Transverse colon (tissue), 4 donors: ENCODE results near the gene PSMD12. TPM values are rescaled to one million over a fixed set of nuclear protein-coding genes. Genes with fewer than 3 reads are reported as not detected.
A peak's percentile ranks its signal among the peaks of the same experiment; 100 is the strongest.

Experiments used
- DNase-seq: peaks from one replicate; pipeline ENCODE4 v3.0.0-alpha.2; 2019
- H3K27ac ChIP-seq, 4 donors: fragments of 200-600 bp; sonication (generic); 2 replicates each; pipeline ENCODE4 v1.5.1; 2016 to 2018; ENCODE audit warnings: inconsistent platforms in 4 of 4
- H3K27me3 ChIP-seq: fragments of 200-600 bp; sonication (generic); 2 replicates; pipeline ENCODE4 v1.5.1; 2017; ENCODE audit warnings: inconsistent platforms
- H3K36me3 ChIP-seq, 4 donors: fragments of 200-600 bp; sonication (generic); 2 replicates each; pipeline ENCODE4 v1.5.1; 2017 to 2019; ENCODE audit warnings: inconsistent platforms in 4 of 4
- H3K4me1 ChIP-seq, 4 donors: fragments of 200-600 bp; sonication (generic); 2 replicates each; pipeline ENCODE4 v1.5.1; 2017 to 2020; ENCODE audit warnings: inconsistent platforms in 4 of 4
- H3K4me3 ChIP-seq, 4 donors: fragments of 200-600 bp; sonication (generic); 1 replicate in 1 of 4; 2 replicates in 3 of 4; pipeline versions ENCODE4 v1.5.1 to v1.6.1; 2017 to 2019; ENCODE audit warnings: inconsistent platforms in 4 of 4
- H3K9me3 ChIP-seq, 2 donors: fragments of 200-600 bp; sonication (generic); 2 replicates each; pipeline ENCODE4 v1.5.1; 2017 to 2019; ENCODE audit warnings: inconsistent platforms in 2 of 2
- CTCF ChIP-seq, 5 experiments: fragments of 200-600 bp in 3 of 5; fragments of 450-650 bp in 2 of 5; sonication (generic) in 3 of 5; IDR thresholded peaks; 1 replicate in 2 of 5; 2 replicates in 3 of 5; pipeline ENCODE4 v1.5.1; 2016 to 2017; ENCODE audit warnings: antibody characterized with exemption in 5 of 5, inconsistent platforms in 3 of 5, mild to moderate bottlenecking in 2 of 5, moderate library complexity in 1 of 5
- EP300 ChIP-seq: sonication (generic); formaldehyde crosslinking; IDR thresholded peaks from one replicate; pipeline ENCODE4 v1.6.1; 2017; ENCODE audit warnings: antibody characterized with exemption, low read depth
- POLR2A ChIP-seq: fragments of 450-650 bp; IDR thresholded peaks from one replicate; pipeline ENCODE4 v1.6.1; 2016; ENCODE audit warnings: antibody characterized with exemption, mild to moderate bottlenecking, moderate library complexity
- POLR2AphosphoS5 ChIP-seq, 3 donors: sonication (generic); formaldehyde crosslinking; IDR thresholded peaks; one replicate each; pipeline ENCODE4 v1.6.1; 2016; ENCODE audit warnings: antibody characterized with exemption in 3 of 3
- WGBS, 2 donors: methylation state at CpG; one replicate each; pipeline ENCODE4 v1.1.5; 2018; ENCODE audit warnings: low coverage in 1 of 2; 5-methylcytosine and 5-hydroxymethylcytosine counted together
- in situ Hi-C, 4 donors: fragments of 200-750 bp; cut with MboI; loops; one replicate each; pipeline versions ENCODE4 v1.15.0 to v1.15.1; 2017; ENCODE audit warnings: low sequenced_read_pairs in 3 of 4, low pct_ligation_motif_present in 1 of 4, low pct_unique_long_range_greater_than_20kb in 1 of 4
- intact Hi-C: fragments of 100-400 bp; cut with DNase I; formaldehyde crosslinking; loops from one replicate; pipeline ENCODE4 v1.15.1; 2023; ENCODE audit warnings: low total_unique reads
- total RNA-seq, 4 donors: library from RNA; depleted of rRNA; stranded (reverse); fragments of >200 nt; gene quantifications; one replicate each; pipeline ENCODE4 v1.1.0, GENCODE V29; 2016

The PSMD12 gene
- total RNA-seq, 4 donors from 2014 or later = 7.2 to 25.2 (median 12.5) TPM

- H3K36me3 ChIP-seq = no peaks in the 10 kb centered on the region
- WGBS, 2 donors = 48 to 52% methylated on average over 5 to 6 of the region's 6 CpGs
- peaks cover 0 to 12% (median 7%) of the 10 kb centered on the region in 4 donors for H3K4me1 ChIP-seq
- H3K27me3 ChIP-seq = no peaks in the 10 kb centered on the region
- no peak for DNase-seq
- peak overlapping the region; percentile 88 to 94 (median 92) for H3K27ac ChIP-seq
- TF ChIP-seq POLR2A (no peak), EP300 (no peak), POLR2AphosphoS5 (IDR thresholded peaks at IDR 0.05) (no peak), CTCF (IDR thresholded peaks at IDR 0.05) (no peak)
- no peaks in the 10 kb centered on the region for H3K9me3 ChIP-seq
- intact Hi-C loops = loop anchor here (10.0 kb wide), 1 partner anchor 98 kb away; no protein-coding TSS in a partner anchor
- H3K4me3 ChIP-seq = peak overlapping the region in 3 of 4 donors; percentile 67 to 72 (median 68)
- in situ Hi-C loops = loop anchor here in 1 of 4 donors (25.0 kb wide), 2 partner anchors 236 to 311 kb away; no protein-coding TSS in a partner anchor
These were observed 10.0 kb upstream of the PSMD12 start for GRCh38 chr17:67376415-67376736.

- Histone ChIP-seq H3K9me3 (no peaks in the 10 kb centered on the region), H3K27ac (no peak overlapping the region), H3K36me3 (no peaks in the 10 kb centered on the region), H3K27me3 (no peaks in the 10 kb centered on the region), H3K4me3 (no peak overlapping the region), H3K4me1 (peaks cover 0 to 12% (median 7%) of the 10 kb centered on the region in 4 donors)
- DNase-seq = no peak
- TF ChIP-seq EP300 (no peak), CTCF (IDR thresholded peaks at IDR 0.05) (no peak), POLR2AphosphoS5 (IDR thresholded peaks at IDR 0.05) (no peak), POLR2A (no peak)
- WGBS, 2 donors = 79 to 83% methylated on average over 1 to 6 of the region's 6 CpGs
- intact Hi-C loops (loop anchor here (2.0 to 10.0 kb wide), 2 partner anchors 99 to 313 kb away; no protein-coding TSS in a partner anchor), in situ Hi-C loops (loop anchor here in 1 of 4 donors (25.0 kb wide), 2 partner anchors 237 to 312 kb away; no protein-coding TSS in a partner anchor)
These were observed 9.3 kb upstream of the PSMD12 start for GRCh38 chr17:67375716-67376115.

- H3K4me1 ChIP-seq = peaks cover 0 to 12% (median 7%) of the 10 kb centered on the region in 4 donors
- in situ Hi-C loops = loop anchor here in 1 of 4 donors (25.0 kb wide), 2 partner anchors 237 to 312 kb away; no protein-coding TSS in a partner anchor
- DNase-seq = no peak
- H3K27me3 ChIP-seq = no peaks in the 10 kb centered on the region
- H3K27ac ChIP-seq = no peak overlapping the region
- no peak for TF ChIP-seq POLR2A
- no peak for TF ChIP-seq EP300
- no peak for TF ChIP-seq CTCF (IDR thresholded peaks at IDR 0.05)
- TF ChIP-seq POLR2AphosphoS5 (IDR thresholded peaks at IDR 0.05) = no peak
- no peaks in the 10 kb centered on the region for H3K36me3 ChIP-seq
- 69 to 77% methylated on average over 3 to 5 of the region's 5 CpGs for WGBS, 2 donors
- no peaks in the 10 kb centered on the region for H3K9me3 ChIP-seq
- H3K4me3 ChIP-seq = no peak overlapping the region
- intact Hi-C loops = loop anchor here (2.0 to 10.0 kb wide), 2 partner anchors 100 to 314 kb away; no protein-coding TSS in a partner anchor
These were observed 8.7 kb upstream of the PSMD12 start for GRCh38 chr17:67375054-67375427.

- in situ Hi-C loops = loop anchor here in 3 of 4 donors (5.0 to 25.0 kb wide), 3 partner anchors 238 to 313 kb away; no protein-coding TSS in a partner anchor
These were observed 8.1 kb upstream of the PSMD12 start for GRCh38 chr17:67374329-67375053.

More at GRCh38 chr17:67374329-67375053, 8.1 kb upstream of the PSMD12 start:
- peak; percentile 87 for DNase-seq
- Histone ChIP-seq H3K36me3 (no peaks in the 10 kb centered on the region), H3K4me1 (peaks cover 0 to 12% (median 7%) of the 10 kb centered on the region in 4 donors), H3K27me3 (no peaks in the 10 kb centered on the region), H3K4me3 (no peak overlapping the region), H3K9me3 (no peaks in the 10 kb centered on the region), H3K27ac (no peak overlapping the region)
- 18 to 32% methylated on average over 5 to 12 of the region's 12 CpGs for WGBS, 2 donors
- intact Hi-C loops = loop anchor here (2.0 to 10.0 kb wide), 2 partner anchors 100 to 314 kb away; no protein-coding TSS in a partner anchor
- TF ChIP-seq POLR2A (no peak), CTCF (IDR thresholded peaks at IDR 0.05) (peak; percentile 70 to 83 (median 79)), POLR2AphosphoS5 (IDR thresholded peaks at IDR 0.05) (no peak), EP300 (no peak)
